HL-60 (cell line): ENCODE measurements around the gene TPGS2.

Experiments used
- DNase-seq, 2 experiments: peaks; one replicate each; pipeline ENCODE4 v3.0.0-alpha.2; 2010 to 2020; ENCODE audit warnings: low read depth in 1 of 2, low spot score in 1 of 2
- H3K27ac ChIP-seq: fragments of 250-450 bp; sonication (Bioruptor Pico); replicated peaks from 2 replicates; pipeline ENCODE4 v1.5.1; 2020; ENCODE audit warnings: mild to moderate bottlenecking, moderate library complexity
- H3K27me3 ChIP-seq: fragments of 250-450 bp; sonication (Bioruptor Pico); 2 replicates; pipeline ENCODE4 v1.5.1; 2021; ENCODE audit warnings: mild to moderate bottlenecking, moderate library complexity; ENCODE audit not compliant: insufficient read depth, poor library complexity, severe bottlenecking
- H3K4me3 ChIP-seq: replicated peaks from 2 replicates; pipeline ENCODE4 v1.5.1; 2011; ENCODE audit warnings: mild to moderate bottlenecking, control low read depth, low read length; ENCODE audit not compliant: insufficient read depth
- CTCF ChIP-seq: IDR thresholded peaks from one replicate; pipeline ENCODE4 v1.5.1; 2011; ENCODE audit warnings: low read length, control low read depth, inconsistent platforms; ENCODE audit not compliant: insufficient read depth
- GABPA ChIP-seq: IDR thresholded peaks from 2 replicates; pipeline ENCODE4 v1.6.1; 2012; ENCODE audit warnings: low read depth
- POLR2AphosphoS5 ChIP-seq: IDR thresholded peaks from 2 replicates; pipeline ENCODE4 v1.6.1; 2012; ENCODE audit warnings: low read depth
- SPI1 ChIP-seq: IDR thresholded peaks from 2 replicates; pipeline ENCODE4 v1.6.1; 2012; ENCODE audit warnings: low read depth, mild to moderate bottlenecking, borderline replicate concordance
- TF ChIP-seq, protein P1 (sequence below): IDR thresholded peaks from 2 replicates; pipeline ENCODE4 v1.6.1; 2012; ENCODE audit warnings: low read depth; ENCODE audit not compliant: insufficient replicate concordance

TPGS2 gene

DNA sequence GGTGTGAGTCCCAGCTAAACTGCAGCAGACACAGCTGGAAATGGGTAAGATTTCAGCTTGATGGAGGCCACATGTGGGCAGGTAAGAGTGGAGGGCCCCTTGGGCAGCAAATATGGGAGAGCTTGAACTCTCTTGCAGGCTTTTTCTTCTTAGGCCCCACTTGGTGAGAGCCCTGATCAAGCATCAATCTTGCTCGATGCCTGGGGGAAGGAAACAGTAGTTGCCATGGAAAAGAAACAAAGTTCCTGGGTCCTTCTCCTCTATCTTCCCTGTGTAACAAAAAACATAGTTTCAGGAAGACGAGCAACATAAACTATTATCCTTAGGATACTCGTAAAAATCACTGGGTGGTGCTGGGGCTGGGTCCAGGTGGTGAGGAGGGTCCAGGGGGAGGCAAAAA is 43.0 kb upstream of the TPGS2 start:
- H3K4me3 ChIP-seq = no peak overlapping the region
- H3K27me3 ChIP-seq = no peaks in the 10 kb centered on the region
- no peak for DNase-seq
- no peak overlapping the region for H3K27ac ChIP-seq
- TF ChIP-seq POLR2AphosphoS5 (no peak), SPI1 (no peak), GABPA (no peak), CTCF (no peak)
- TF ChIP-seq, protein P1, sequence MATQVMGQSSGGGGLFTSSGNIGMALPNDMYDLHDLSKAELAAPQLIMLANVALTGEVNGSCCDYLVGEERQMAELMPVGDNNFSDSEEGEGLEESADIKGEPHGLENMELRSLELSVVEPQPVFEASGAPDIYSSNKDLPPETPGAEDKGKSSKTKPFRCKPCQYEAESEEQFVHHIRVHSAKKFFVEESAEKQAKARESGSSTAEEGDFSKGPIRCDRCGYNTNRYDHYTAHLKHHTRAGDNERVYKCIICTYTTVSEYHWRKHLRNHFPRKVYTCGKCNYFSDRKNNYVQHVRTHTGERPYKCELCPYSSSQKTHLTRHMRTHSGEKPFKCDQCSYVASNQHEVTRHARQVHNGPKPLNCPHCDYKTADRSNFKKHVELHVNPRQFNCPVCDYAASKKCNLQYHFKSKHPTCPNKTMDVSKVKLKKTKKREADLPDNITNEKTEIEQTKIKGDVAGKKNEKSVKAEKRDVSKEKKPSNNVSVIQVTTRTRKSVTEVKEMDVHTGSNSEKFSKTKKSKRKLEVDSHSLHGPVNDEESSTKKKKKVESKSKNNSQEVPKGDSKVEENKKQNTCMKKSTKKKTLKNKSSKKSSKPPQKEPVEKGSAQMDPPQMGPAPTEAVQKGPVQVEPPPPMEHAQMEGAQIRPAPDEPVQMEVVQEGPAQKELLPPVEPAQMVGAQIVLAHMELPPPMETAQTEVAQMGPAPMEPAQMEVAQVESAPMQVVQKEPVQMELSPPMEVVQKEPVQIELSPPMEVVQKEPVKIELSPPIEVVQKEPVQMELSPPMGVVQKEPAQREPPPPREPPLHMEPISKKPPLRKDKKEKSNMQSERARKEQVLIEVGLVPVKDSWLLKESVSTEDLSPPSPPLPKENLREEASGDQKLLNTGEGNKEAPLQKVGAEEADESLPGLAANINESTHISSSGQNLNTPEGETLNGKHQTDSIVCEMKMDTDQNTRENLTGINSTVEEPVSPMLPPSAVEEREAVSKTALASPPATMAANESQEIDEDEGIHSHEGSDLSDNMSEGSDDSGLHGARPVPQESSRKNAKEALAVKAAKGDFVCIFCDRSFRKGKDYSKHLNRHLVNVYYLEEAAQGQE = no peak

DNA sequence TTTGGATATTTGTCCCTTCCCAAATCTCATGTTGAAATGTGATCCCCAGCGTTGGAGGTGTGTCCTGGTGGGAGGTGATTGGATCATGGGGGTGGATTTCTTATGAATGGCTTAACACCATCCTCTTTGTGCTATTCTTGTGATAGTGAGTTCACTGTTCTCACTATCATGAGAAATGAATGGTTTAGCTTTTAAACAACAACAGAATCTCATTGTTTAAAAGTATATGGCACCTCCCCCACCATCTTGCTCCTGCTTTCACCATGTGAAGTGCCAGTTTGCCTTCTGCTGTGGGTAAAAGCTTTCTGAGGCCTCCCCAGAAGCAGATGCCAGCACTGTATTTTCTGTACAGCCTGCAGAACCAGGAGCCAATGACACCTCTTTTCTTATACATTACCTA is 38.3 kb upstream of the TPGS2 start:
- no peak for DNase-seq
- no peak overlapping the region for H3K4me3 ChIP-seq
- TF ChIP-seq, protein P1 = no peak
- TF ChIP-seq CTCF (no peak), SPI1 (no peak), POLR2AphosphoS5 (no peak)
- no peaks in the 10 kb centered on the region for H3K27me3 ChIP-seq
- H3K27ac ChIP-seq = no peak overlapping the region

GRCh38 chr18:36862182-36862581 is 33.4 kb upstream of the TPGS2 start:
- H3K27me3 ChIP-seq = no peaks in the 10 kb centered on the region
- no peak overlapping the region for H3K4me3 ChIP-seq
- DNase-seq = no peak
- TF ChIP-seq, protein P1 = no peak
- TF ChIP-seq POLR2AphosphoS5 (no peak), SPI1 (no peak), GABPA (no peak), CTCF (no peak)
- no peak overlapping the region for H3K27ac ChIP-seq
